ENCODE results near the gene MRPL54. TPM values are rescaled to one million over a fixed set of nuclear protein-coding genes. Genes with fewer than 3 reads are reported as not detected.
"Not testable (repeated sequence)": the region's sequence is repeated elsewhere in the genome, so short reads cannot be mapped to it uniquely, and the experiment has no call there.

MRPL54 gene
- total RNA-seq, 1 donor: 38.8 TPM

DNA sequence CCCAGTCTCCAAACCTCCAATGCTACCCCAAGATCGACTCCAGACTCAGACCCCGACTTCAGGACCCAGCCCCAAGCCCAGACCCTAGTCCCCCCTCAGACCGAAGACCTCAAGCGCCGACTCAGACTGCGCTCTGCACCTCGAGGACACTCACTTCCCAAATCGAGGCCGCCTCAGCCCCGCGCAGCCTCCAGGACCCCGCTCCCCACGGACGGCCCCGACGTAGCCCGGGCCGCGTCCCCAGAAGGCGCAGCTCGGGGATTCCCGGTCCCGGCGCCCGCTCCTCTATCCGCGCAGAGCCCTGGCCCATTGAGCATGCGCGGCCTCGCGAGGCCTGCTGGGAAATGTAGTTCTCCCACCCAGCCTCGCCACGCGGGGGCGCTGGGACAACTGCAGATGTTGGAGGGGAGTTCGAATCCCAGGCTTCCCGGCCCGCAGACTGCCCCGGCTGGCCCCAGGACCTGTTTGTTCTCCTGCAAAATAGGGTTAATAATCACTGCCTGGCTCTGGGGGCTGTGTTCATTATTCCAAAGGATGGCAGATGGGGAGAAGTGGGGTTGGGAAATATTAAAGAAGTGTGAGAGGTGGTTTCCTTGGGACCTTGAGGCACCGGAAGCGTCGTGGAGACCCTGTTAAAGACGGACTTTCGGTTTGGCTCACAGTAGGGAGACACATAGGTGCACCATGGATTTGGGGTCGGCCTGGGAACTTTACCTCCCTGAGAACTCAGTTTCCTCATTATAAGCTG is 926 bp upstream of the MRPL54 start, which contains the start of gene APBA3:
APBA3 (minus strand) TSS at position 311 of the 748 bp plus-strand sequence. CDS start 1,428 bp downstream, outside the sequence.
- TF ChIP-seq, protein P1, sequence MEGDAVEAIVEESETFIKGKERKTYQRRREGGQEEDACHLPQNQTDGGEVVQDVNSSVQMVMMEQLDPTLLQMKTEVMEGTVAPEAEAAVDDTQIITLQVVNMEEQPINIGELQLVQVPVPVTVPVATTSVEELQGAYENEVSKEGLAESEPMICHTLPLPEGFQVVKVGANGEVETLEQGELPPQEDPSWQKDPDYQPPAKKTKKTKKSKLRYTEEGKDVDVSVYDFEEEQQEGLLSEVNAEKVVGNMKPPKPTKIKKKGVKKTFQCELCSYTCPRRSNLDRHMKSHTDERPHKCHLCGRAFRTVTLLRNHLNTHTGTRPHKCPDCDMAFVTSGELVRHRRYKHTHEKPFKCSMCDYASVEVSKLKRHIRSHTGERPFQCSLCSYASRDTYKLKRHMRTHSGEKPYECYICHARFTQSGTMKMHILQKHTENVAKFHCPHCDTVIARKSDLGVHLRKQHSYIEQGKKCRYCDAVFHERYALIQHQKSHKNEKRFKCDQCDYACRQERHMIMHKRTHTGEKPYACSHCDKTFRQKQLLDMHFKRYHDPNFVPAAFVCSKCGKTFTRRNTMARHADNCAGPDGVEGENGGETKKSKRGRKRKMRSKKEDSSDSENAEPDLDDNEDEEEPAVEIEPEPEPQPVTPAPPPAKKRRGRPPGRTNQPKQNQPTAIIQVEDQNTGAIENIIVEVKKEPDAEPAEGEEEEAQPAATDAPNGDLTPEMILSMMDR (IDR thresholded peaks at IDR 0.05; ENCODE audit: insufficient read depth, low read length): peak; percentile 67
- peak; percentile 85 for DNase-seq (ENCODE audit: low read depth)

DNA sequence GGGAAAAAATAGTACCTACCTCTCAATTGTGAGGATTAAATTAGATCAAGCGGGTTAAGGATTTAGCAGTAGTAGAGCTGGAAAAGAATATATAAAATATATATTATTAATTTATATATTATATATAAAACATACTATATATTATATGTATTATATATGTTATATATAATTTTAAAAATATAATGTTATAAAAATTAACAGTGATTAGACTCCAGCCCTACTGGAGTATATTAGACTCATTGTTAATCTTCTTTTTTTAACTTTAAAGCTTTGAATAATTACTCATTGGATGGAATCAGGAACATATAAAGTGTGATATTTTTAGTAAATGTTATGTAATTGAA is 380 bp upstream of the MRPL54 start:
- TF ChIP-seq, protein P1 (IDR thresholded peaks at IDR 0.05; ENCODE audit: insufficient read depth, low read length): no peak
- no peak for DNase-seq (ENCODE audit: low read depth)
- H3K4me3 ChIP-seq (ENCODE audit: low read depth, low read length): no peak overlapping the region

More for the DNA sequence above, 926 bp upstream of the MRPL54 start, which contains the start of gene APBA3:
- peak within 1 kb of the TSS; percentile 96 for H3K4me3 ChIP-seq (ENCODE audit: low read depth, low read length)

DNA sequence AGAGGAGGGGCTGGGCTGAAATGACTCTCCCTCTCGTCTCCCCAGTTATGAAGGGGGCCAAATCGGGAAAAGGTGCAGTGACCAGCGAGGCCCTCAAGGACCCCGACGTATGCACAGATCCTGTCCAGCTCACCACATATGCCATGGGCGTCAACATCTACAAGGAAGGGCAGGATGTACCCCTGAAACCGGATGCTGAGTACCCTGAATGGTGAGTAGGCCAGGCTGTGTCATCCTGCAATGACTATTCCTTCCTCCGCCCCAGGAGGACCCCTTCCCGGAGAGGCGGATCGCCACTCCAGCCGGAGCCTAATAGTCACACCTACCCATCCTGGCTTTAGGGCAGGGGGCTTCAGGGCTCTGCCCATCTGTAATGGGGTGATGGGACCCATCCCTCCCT is 2.6 kb downstream of the MRPL54 start:
- no peak overlapping the region for H3K4me3 ChIP-seq (ENCODE audit: low read depth, low read length)
- TF ChIP-seq, protein P1 (IDR thresholded peaks at IDR 0.05; ENCODE audit: insufficient read depth, low read length): no peak
- DNase-seq (ENCODE audit: low read depth): no peak

DNA sequence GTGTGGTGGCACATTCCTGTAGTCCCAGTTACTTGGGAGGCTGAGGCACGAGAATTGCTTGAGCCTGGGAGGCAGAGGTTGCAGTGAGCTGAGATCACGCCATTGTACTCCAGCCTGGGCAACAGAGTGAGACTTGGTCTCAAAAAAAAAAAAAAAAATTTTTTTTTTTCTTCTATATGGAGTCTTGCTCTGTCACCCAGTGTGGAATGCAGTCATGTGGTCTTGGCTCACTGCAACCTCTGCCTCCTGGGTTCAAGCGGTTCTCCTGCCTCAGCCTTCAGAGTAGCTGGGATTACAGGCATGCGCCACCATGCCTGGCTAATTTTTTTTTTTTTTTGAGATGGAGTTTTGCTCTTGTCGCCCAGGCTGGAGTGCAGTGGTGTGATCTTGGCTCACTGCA is 3.3 kb downstream of the MRPL54 start:
- not testable (repeated sequence) for DNase-seq (ENCODE audit: low read depth); H3K4me3 ChIP-seq (ENCODE audit: low read depth, low read length)

DNA sequence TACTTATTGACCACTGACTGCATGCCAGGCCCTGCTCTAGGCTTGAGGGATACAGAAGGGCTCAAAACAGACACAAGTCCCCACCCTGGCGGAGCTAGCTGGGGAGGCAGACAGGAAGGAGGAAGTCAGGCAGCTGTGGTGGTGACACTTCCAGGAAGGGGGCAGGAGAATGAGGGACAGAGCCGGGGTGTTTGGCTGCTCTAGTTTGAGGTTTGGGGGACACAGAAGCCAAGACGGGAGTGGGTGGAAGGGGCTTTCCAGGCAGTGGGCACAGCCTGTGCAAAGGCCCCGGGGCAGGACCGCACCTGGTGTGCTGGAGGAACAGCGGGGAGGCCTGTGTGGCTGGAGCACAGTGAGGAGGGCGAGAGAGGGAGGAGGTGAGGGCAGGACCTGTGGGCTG is 4.0 kb downstream of the MRPL54 start:
- H3K4me3 ChIP-seq (ENCODE audit: low read depth, low read length): no peak overlapping the region
- no peak for DNase-seq (ENCODE audit: low read depth)
- TF ChIP-seq, protein P1 (IDR thresholded peaks at IDR 0.05; ENCODE audit: insufficient read depth, low read length): no peak

DNA sequence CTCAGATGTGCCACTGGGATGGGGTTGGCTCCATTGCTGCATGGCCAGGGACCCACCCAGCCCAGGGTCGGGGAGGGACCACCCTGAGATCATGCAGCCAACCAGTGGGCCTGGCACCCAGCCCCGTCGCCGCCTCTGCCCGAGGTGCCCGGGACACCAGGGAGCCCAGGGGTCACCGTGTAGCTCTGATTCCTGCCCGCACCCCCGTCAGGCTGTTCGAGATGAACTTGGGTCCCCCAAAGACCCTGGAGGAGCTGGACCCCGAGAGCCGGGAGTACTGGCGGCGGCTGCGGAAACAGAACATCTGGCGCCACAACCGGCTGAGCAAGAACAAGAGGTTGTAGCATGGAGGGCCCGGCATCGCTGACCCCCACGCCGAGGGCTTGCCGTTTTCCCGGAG is 4.6 kb downstream of the MRPL54 start:
- H3K4me3 ChIP-seq (ENCODE audit: low read depth, low read length): no peak overlapping the region
- TF ChIP-seq, protein P1 (IDR thresholded peaks at IDR 0.05; ENCODE audit: insufficient read depth, low read length): no peak
- no peak for DNase-seq (ENCODE audit: low read depth)

DNA sequence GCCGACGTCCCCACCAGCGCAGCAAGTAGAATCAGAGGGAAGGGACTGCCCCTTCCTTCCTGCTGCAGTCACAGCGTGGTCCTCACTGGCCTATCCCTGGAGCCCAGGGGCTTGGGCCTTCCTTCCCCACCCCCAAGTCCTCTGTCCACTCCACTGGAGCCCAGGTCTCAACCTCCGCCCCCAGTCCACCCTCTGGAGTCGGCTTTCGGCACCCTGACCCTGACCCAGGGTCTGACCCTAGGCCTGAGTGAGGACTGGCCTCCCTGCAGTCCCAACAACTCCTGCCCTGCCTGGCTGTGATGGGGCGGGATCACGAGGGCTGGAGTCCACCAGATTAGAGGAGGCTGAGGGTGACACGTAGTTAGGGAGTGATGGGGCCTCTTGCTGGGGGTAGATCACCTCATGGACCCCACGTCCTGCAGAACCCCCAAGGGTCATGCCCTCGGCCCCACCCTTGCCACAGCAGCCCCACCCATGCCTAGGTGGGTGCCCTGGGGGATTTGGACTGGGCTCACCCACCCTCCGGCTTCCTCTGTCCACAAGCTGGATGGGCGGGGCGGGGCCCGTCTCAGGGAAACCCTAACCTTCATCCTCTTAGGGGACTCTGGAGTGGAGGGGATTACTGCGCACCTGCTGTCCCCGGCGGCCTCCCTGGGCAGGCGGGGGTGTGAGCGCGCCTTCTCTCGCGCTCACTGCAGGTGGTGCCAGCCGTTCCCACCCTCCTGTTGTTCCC is 5.7 kb downstream of the MRPL54 start:
- no peak for DNase-seq (ENCODE audit: low read depth)
- TF ChIP-seq, protein P1 (IDR thresholded peaks at IDR 0.05; ENCODE audit: insufficient read depth, low read length): no peak
- no peak overlapping the region for H3K4me3 ChIP-seq (ENCODE audit: low read depth, low read length)
